Uterus (tissue), 2 donors: Measurements from ENCODE around the gene JAG1.

Experiments used
- POLR2A ChIP-seq, 2 donors: fragments of 450-650 bp; IDR thresholded peaks; one replicate each; pipeline ENCODE4 v1.6.1; 2016; ENCODE audit warnings: antibody characterized with exemption in 2 of 2, mild to moderate bottlenecking in 1 of 2, moderate library complexity in 1 of 2
- TF ChIP-seq, protein P1 (sequence below), 4 experiments: fragments of 200-600 bp in 2 of 4; fragments of 450-650 bp in 2 of 4; sonication (generic) in 2 of 4; IDR thresholded peaks; one replicate each; pipeline ENCODE4 v1.5.1; 2016 to 2019; ENCODE audit warnings: antibody characterized with exemption in 4 of 4, mild to moderate bottlenecking in 2 of 4, moderate library complexity in 1 of 4

DNA sequence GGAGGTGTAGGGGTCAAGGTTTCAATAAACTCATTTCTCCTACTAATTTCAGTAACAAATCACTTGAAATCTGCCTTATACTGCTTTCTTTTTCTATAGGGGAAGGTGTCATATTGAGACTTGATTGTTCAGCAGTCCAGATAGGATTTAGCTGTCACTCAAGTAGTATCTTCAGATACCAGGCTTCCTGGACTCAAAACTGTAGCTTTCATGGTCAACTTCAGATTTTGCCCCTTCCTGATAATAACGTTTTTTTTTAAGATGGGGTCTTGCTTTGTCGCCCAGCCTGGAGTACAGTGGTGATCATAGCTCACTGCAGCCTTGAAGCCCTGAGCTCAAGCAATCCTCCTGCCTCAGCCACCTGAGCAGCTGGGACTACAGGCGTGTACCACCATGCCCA, 77.8 kb downstream of the JAG1 start:
- no peak for TF ChIP-seq POLR2A (IDR thresholded peaks at IDR 0.05)
- TF ChIP-seq, protein P1, sequence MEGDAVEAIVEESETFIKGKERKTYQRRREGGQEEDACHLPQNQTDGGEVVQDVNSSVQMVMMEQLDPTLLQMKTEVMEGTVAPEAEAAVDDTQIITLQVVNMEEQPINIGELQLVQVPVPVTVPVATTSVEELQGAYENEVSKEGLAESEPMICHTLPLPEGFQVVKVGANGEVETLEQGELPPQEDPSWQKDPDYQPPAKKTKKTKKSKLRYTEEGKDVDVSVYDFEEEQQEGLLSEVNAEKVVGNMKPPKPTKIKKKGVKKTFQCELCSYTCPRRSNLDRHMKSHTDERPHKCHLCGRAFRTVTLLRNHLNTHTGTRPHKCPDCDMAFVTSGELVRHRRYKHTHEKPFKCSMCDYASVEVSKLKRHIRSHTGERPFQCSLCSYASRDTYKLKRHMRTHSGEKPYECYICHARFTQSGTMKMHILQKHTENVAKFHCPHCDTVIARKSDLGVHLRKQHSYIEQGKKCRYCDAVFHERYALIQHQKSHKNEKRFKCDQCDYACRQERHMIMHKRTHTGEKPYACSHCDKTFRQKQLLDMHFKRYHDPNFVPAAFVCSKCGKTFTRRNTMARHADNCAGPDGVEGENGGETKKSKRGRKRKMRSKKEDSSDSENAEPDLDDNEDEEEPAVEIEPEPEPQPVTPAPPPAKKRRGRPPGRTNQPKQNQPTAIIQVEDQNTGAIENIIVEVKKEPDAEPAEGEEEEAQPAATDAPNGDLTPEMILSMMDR (IDR thresholded peaks at IDR 0.05): no peak
